ENCODE data around the gene CEP19. TPM values are rescaled to one million over a fixed set of nuclear protein-coding genes. Genes with fewer than 3 reads are reported as not detected.

Gene CEP19
- total and polyA plus RNA-seq, 12 donors = 0.55 to 2.3 (median 0.84) TPM

DNA sequence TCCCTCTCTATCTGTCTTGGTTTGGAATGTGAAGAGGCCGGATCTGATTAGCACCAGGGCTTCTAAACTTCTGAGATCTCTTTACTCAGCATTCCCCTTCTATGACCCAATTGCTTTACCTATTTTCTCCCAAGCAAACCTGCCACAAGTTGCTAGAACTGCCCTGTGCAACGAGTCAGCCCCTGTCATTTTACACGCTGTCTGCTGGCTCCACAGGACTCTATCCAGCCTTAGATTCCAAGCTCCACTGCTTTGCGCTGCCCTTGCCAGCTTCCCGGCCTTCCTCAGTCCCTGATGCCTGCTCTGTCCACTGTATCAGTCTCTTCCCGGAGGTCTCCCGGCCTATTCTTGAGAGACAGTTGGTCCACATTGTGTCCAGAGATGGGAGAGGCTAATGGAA lies 12.3 kb downstream of the CEP19 start:
- Histone ChIP-seq H3K4me3 (no peak overlapping the region), H3K4me1 (no peaks in the 10 kb centered on the region), H3K27me3 (no peaks in the 10 kb centered on the region), H3K36me3 (no peaks in the 10 kb centered on the region), H3K9me3 (no peaks in the 10 kb centered on the region), H3K27ac (no peak overlapping the region)
- WGBS, 2 donors = 73 to 80% methylated on average over 7 of the region's 7 CpGs
- intact Hi-C loops (cut with DNase I) = no loop called here
- ATAC-seq (no peak), DNase-seq (no peak)
- TF ChIP-seq, protein P1, sequence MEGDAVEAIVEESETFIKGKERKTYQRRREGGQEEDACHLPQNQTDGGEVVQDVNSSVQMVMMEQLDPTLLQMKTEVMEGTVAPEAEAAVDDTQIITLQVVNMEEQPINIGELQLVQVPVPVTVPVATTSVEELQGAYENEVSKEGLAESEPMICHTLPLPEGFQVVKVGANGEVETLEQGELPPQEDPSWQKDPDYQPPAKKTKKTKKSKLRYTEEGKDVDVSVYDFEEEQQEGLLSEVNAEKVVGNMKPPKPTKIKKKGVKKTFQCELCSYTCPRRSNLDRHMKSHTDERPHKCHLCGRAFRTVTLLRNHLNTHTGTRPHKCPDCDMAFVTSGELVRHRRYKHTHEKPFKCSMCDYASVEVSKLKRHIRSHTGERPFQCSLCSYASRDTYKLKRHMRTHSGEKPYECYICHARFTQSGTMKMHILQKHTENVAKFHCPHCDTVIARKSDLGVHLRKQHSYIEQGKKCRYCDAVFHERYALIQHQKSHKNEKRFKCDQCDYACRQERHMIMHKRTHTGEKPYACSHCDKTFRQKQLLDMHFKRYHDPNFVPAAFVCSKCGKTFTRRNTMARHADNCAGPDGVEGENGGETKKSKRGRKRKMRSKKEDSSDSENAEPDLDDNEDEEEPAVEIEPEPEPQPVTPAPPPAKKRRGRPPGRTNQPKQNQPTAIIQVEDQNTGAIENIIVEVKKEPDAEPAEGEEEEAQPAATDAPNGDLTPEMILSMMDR (IDR thresholded peaks at IDR 0.05) = no peak

DNA sequence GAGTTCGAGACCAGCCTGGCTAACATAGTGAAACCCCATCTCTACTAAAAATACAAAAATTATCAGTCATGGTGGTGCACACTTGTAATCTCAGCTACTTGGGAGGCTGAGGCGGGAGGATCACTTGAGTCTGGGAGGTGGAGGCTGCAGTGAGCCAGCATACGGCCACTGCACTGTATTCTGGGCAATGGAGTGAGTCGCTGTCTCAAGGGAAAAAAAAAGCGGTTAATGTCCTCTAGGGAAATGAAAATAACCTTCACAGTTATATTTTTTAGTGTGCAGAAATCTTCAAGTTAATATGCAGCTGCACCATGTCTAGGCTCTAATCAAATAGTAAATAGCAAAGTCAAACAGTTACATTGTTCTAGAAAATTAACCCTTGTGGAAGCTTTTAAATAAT lies 14.8 kb downstream of the CEP19 start:
- H3K27me3 ChIP-seq = peaks cover 0 to 5% (median 0%) of the 10 kb centered on the region in 7 donors
- no peak overlapping the region for H3K27ac ChIP-seq
- TF ChIP-seq, protein P1 (IDR thresholded peaks at IDR 0.05) = no peak
- WGBS, 2 donors = 80 to 85% methylated on average over 5 of the region's 5 CpGs
- intact Hi-C loops (cut with DNase I) = no loop called here
- H3K9me3 ChIP-seq = no peaks in the 10 kb centered on the region
- no peaks in the 10 kb centered on the region for H3K36me3 ChIP-seq
- ATAC-seq = no peak
- H3K4me1 ChIP-seq = peaks cover 0 to 14% (median 0%) of the 10 kb centered on the region in 9 donors
- H3K4me3 ChIP-seq = no peak overlapping the region
- no peak for DNase-seq

DNA sequence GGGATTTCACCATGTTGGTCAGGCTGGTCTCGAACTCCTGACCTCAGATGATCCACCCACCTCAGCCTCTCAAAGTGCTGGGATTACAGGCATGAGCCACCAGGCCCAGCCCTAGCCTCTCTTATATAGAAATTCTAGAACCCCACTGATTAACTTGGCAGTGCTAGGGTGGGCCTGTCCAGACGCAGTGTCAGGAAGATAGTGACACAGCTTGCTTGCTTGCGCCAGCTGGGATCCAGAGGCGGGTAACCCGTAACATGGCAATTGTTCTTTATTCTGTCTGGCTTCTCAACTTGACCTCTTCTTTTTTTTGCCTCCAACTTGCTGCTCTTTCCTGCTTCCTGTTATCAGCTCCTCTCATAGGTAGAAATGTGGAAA lies 16.2 kb downstream of the CEP19 start:
- no peak for DNase-seq
- ATAC-seq = no peak
- intact Hi-C loops (cut with DNase I) = no loop called here
- TF ChIP-seq, protein P1 (IDR thresholded peaks at IDR 0.05) = no peak
- H3K27me3 ChIP-seq = peaks cover 0 to 5% (median 0%) of the 10 kb centered on the region in 7 donors
- H3K36me3 ChIP-seq = no peaks in the 10 kb centered on the region
- no peak overlapping the region for H3K4me3 ChIP-seq
- H3K4me1 ChIP-seq = peaks cover 0 to 24% (median 0%) of the 10 kb centered on the region in 9 donors
- no peaks in the 10 kb centered on the region for H3K9me3 ChIP-seq
- no peak overlapping the region for H3K27ac ChIP-seq
- 87% methylated on average over 5 of the region's 5 CpGs for WGBS, 2 donors

GRCh38 chr3:196694941-196695848 lies 16.9 kb downstream of the CEP19 start:
- Histone ChIP-seq H3K4me1 (peaks cover 0 to 28% (median 0%) of the 10 kb centered on the region in 9 donors), H3K36me3 (no peaks in the 10 kb centered on the region), H3K4me3 (no peak overlapping the region), H3K27me3 (peaks cover 0 to 5% (median 0%) of the 10 kb centered on the region in 7 donors), H3K9me3 (no peaks in the 10 kb centered on the region), H3K27ac (no peak overlapping the region)
- 93 to 96% methylated on average over 17 of the region's 17 CpGs for WGBS, 2 donors
- intact Hi-C loops (cut with DNase I) = no loop called here
- TF ChIP-seq, protein P1 (IDR thresholded peaks at IDR 0.05) = no peak
- ATAC-seq = peak in 2 of 8 donors; percentile 27 to 44
- no peak for DNase-seq
